Measurements from ENCODE around the gene IDH3A.

The IDH3A gene

GRCh38 chr15:78203346-78204225 lies 54.4 kb downstream of the IDH3A start:
- DNase-seq (ENCODE audit: low read depth): no peak

DNA sequence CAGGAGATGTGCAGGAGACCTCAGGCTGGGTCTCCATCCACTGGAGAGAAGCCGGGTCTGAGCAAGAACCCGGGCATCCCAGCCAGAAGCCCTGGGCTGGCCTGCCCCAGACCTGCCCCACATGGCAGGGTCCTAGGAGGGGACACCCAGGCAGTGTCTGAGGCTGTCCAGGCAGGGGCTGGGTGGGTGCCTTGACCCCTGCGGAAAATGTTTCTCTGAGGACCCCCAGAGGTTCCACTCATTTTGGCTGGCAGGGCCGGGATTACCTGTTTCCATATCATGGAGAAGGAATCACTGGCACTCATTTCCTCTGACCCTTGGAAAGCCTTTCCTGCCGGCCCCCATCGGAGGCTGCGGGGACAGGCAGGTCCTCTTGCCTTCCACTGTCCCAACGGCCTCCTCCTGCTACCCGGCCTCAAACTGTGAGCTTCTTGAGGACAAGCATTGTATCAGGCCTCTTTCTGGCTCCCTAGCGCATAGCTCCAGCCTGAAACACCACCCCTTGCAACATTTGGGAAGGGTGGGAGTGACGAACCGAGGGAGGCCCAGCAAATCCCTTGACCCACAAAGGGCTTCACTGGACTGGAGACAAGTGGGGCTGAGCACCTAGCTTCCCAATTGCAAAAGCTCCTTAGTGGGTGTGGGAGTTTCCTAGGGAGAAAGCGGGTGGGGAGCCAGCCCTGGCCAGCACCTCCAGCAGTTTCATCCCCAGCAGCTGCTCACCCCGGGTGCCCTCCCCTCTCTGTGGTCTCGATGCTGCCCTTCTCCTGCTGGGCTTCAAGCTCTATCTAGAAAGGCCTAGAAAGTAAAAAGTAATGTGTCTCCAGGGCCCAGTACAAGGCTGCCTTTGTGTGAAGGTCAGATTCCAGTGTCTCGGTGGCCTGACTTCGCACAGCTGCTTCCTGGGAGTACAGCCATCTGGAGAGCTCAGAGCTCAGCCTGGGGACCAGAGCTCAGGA lies 55.5 kb downstream of the IDH3A start:
- no peak for DNase-seq (ENCODE audit: low read depth)

GRCh38 chr15:78205337-78205736 lies 56.2 kb downstream of the IDH3A start:
- no peak for DNase-seq (ENCODE audit: low read depth)

DNA sequence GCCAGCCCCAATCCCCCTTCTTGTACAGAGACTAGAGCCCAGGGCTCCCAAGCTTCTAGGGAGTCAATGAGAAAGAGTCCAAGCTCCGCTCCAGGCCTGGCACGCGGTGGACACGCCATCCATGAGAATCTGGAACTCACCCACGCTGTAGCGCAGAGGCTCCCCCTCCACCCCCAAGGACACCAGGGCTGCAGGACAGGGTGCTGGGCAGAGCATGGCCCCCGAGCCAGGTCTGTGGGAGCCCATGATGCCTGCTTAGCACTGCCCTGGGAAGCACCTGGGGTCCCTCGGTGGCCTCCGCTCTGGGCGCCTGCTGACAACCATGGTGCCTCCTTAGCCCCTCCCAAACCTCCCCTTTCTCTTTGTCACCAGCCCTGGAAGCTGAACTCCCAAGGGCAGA lies 56.7 kb downstream of the IDH3A start:
- no peak for DNase-seq (ENCODE audit: low read depth)

DNA sequence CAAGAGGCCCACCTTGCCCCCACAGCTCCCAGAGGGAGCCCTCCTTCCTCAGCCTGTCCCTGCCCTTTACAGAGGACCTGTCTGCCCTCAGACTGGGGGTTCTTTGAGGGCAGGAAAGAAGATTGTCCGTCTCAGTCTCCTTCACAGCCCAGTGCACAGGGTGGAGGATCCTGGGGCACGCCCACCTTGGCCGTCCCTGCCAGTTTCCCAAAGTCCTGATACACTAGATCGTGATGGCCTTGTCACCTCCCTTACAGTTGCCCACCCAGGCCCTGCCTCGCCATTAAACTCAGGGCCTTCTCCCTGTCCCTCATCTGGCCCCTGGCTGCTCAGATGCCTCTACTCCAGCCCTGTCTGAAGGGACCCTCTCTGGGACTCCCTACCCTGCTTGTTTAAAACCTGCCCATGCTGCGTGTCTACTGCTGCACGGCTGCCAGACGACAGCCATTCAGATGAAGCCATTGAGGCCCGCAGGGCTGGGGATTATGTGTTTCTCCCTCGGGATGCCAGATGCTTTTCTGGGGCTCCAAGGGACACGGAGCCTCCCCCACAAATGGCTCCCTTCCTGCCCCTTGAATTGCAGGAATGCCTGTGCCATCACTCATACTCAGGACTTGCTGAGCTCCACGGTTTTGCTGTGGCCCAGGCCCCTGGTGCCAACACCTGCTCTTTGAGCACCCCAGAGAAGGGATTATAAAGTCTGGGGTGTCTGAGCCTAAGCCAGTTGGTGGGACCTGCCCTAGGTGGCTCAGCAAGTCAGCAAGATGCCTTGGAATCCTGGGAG lies 57.4 kb downstream of the IDH3A start:
- no peak for DNase-seq (ENCODE audit: low read depth)

GRCh38 chr15:78207110-78207458 lies 57.9 kb downstream of the IDH3A start:
- no peak for DNase-seq (ENCODE audit: low read depth)

GRCh38 chr15:78207641-78208340 lies 58.6 kb downstream of the IDH3A start:
- DNase-seq (ENCODE audit: low read depth): no peak

DNA sequence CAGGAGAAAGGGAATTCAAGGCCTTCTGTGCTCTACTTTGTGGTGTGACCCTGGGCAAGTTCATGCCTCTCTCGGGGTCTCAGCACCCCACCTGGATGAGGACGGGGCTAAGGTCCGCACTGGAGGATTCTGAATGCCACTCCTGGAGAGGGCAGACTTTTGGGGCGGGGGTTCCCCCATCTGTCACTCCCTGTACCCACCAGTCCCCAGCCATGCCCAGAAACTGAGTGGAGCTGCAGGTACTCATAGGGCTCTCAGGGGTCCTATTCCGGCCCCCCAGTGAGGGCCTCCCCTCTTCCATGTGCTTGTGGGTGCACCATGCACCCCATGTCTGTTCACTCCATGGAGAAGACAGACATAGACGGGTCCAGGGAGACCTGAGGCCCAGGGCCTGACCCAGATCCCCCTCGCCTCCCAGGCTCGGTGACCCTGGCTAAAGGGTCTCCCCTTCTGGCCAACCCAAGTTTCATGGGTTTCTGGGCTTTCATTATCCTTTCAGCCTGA lies 59.2 kb downstream of the IDH3A start:
- DNase-seq (ENCODE audit: low read depth): no peak

GRCh38 chr15:78208887-78209645 lies 59.9 kb downstream of the IDH3A start:
- DNase-seq (ENCODE audit: low read depth): no peak

GRCh38 chr15:78209646-78210348 lies 60.6 kb downstream of the IDH3A start:
- DNase-seq (ENCODE audit: low read depth): no peak

DNA sequence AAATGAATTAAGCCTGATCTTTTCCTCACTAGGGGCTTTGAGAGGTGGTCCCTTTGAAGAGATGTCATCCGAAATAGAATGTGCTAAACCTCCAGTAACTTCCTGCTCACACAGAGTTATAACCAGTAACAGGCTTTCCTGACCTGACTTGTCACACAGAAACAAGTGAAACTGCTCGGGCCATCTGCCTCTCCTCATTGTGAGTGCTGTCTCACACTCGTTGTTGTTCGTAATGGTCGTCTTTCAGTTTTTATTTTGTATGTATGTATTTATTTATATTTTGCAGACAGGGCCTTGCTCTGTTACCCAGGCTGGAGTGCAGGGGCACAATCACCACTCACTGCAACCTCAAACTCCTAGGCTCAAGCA lies 61.2 kb downstream of the IDH3A start:
- DNase-seq (ENCODE audit: low read depth): no peak

DNA sequence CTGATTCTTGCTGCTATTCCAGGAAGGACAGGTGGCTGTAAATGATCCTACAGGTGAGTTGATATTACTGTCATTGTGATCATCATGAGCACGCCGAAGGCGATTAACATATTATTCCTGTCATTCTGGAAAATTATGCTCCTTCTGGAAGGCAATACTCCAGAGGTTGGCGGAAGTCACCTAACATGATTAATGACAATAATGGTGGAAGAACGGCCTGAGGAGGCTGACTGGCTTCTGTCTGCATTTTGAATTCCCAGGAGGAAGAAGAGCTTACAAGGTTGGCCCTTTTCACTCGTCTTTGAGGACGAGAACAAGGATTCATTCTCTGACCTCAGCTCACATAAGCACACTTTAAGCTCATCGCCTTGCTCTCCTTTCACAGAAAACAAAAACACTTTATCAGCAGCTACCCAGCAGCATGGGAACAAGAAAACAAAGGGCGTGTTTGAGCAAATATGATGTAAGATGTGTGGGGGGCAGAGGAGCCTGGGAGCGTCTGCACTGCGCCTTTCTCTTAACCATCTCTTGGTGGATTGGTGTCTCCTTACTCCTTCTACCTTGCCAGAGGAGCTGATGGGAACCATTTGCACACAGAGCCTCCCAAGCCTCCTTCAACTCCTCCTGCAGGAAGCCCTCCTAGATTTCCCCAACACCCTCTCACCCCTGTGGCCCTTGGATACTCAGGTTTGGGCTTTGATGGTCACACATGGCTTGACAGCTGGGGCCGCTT lies 62.2 kb downstream of the IDH3A start:
- no peak for DNase-seq (ENCODE audit: low read depth)

- DNase-seq (ENCODE audit: low read depth): no peak
Observed at GRCh38 chr15:78212008-78212407, 62.8 kb downstream of the IDH3A start.

- DNase-seq (ENCODE audit: low read depth): no peak
Observed at GRCh38 chr15:78212546-78213424, 63.6 kb downstream of the IDH3A start.

- DNase-seq (ENCODE audit: low read depth): no peak
Observed at GRCh38 chr15:78213425-78213750, 64.2 kb downstream of the IDH3A start.

DNA sequence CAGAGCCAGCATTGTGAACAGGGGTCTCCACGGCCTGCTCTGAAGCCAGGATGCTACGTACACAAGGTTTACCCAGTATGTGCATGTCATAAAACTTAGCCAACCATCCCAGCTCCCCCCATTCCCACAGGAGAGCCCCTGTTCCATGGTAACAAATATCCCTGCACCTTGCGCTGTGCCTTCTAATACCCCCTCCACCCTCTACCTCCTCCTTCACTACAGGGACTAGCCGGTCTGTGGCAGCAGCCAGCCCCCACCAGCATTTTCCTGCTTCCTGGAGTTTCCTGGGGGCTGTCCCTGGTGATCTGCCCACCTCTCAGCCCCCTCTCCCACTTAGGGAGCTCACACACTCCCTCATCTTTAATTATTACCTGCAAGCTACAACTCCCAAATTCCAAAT lies 64.8 kb downstream of the IDH3A start:
- no peak for DNase-seq (ENCODE audit: low read depth)

- no peak for DNase-seq (ENCODE audit: low read depth)
Observed at GRCh38 chr15:78216276-78217104, 67.3 kb downstream of the IDH3A start.

GRCh38 chr15:78220713-78221112 lies 71.6 kb downstream of the IDH3A start:
- no peak for DNase-seq (ENCODE audit: low read depth)

Measured in stimulated activated CD8-positive, alpha-beta memory T cell treated with anti-CD3 and anti-CD28 coated beads, Interleukin-7, amount 100 ng/mL, for 24 hours (primary cell).